Psoas muscle (tissue), 8 donors: Measurements from ENCODE around the gene IFI30. TPM values are rescaled to one million over a fixed set of nuclear protein-coding genes. Genes with fewer than 3 reads are reported as not detected.

Source experiments
- ATAC-seq, 4 donors: fragments of 200-7000 bp; cut with Tn5 transposase; one replicate each; pipeline ENCODE4 v1.9.1; 2020; ENCODE audit warnings: moderate library complexity in 3 of 4, mild to moderate bottlenecking in 2 of 4
- DNase-seq, 2 donors: peaks; one replicate each; pipeline ENCODE4 v3.0.0-alpha.2; 2020
- H3K27ac ChIP-seq: fragments of 200-600 bp; one replicate; pipeline ENCODE4 v1.8.0; 2022
- H3K27me3 ChIP-seq, 3 donors: fragments of 200-600 bp in 1 of 3; one replicate each; pipeline versions ENCODE4 v1.6.1 to v1.8.0; 2013 to 2022; ENCODE audit warnings: low read length in 2 of 3, mild to moderate bottlenecking in 2 of 3, moderate library complexity in 1 of 3; ENCODE audit not compliant: insufficient read depth in 3 of 3
- H3K36me3 ChIP-seq, 2 donors: fragments of 200-600 bp in 1 of 2; one replicate each; pipeline versions ENCODE4 v1.6.1 to v1.8.0; 2013 to 2022; ENCODE audit warnings: low read depth in 1 of 2, mild to moderate bottlenecking in 1 of 2, moderate library complexity in 1 of 2; ENCODE audit not compliant: insufficient read depth in 1 of 2
- H3K4me1 ChIP-seq: fragments of 200-600 bp; one replicate; pipeline ENCODE4 v1.8.0; 2022
- H3K4me3 ChIP-seq: fragments of 200-600 bp; one replicate; pipeline ENCODE4 v1.8.0; 2022; ENCODE audit warnings: mild to moderate bottlenecking
- H3K9me3 ChIP-seq: fragments of 200-600 bp; one replicate; pipeline ENCODE4 v1.8.0; 2022
- WGBS, 3 donors: extraction: QIAGEN DNeasy Blood & Tissue Kit; methylation state at CpG; one replicate each; pipeline versions ENCODE4 v1.1.6 to v1.1.7; 2013; 5-methylcytosine and 5-hydroxymethylcytosine counted together
- intact Hi-C, 2 donors: fragments of 100-400 bp; cut with DNase I; formaldehyde crosslinking; loops; one replicate each; pipeline versions ENCODE4 v1.11.0 to v1.14.2; 2022
- polyA plus RNA-seq, 3 donors: library from polyadenylated mRNA; stranded (reverse); fragments of 200-250 nt; gene quantifications; one replicate each; pipeline ENCODE4 v1.2.3, GENCODE V29; 2013
- total RNA-seq, 4 donors: library from RNA; stranded (reverse); fragmentation: NEBNext Ultra II Directional in 2 of 4; extraction: Animal tissue kit (Norgen Biotek cat#: 25700) in 2 of 4; gene quantifications; one replicate each; pipeline versions ENCODE4 v1.2.1 to v1.2.4, GENCODE V29; 2021 to 2023
- TF ChIP-seq, protein P1 (sequence below): fragments of 200-600 bp; IDR thresholded peaks from one replicate; pipeline ENCODE4 v1.8.0; 2022; ENCODE audit warnings: antibody characterized with exemption
- donor health status: healthy with polysubstance abuse.
- donor health status: DM: no; HTN: no; CAD: no; lungs with moderate emphysema.
- donor health status: Bipolar disorder and iron deficiency.
- donor health status: healthy.
- donor health status: DM: yes; HTN: yes; CAD: no.
- donor health status: DM: no; HTN: no; CAD: no.
- donor health status: DM: no; HTN: no; CAD: no.
- donor health status: DM: yes; HTN: yes; CAD: no.

IFI30 gene
- total and polyA plus RNA-seq, 7 donors: 1.4 to 21.5 (median 10.1) TPM

DNA sequence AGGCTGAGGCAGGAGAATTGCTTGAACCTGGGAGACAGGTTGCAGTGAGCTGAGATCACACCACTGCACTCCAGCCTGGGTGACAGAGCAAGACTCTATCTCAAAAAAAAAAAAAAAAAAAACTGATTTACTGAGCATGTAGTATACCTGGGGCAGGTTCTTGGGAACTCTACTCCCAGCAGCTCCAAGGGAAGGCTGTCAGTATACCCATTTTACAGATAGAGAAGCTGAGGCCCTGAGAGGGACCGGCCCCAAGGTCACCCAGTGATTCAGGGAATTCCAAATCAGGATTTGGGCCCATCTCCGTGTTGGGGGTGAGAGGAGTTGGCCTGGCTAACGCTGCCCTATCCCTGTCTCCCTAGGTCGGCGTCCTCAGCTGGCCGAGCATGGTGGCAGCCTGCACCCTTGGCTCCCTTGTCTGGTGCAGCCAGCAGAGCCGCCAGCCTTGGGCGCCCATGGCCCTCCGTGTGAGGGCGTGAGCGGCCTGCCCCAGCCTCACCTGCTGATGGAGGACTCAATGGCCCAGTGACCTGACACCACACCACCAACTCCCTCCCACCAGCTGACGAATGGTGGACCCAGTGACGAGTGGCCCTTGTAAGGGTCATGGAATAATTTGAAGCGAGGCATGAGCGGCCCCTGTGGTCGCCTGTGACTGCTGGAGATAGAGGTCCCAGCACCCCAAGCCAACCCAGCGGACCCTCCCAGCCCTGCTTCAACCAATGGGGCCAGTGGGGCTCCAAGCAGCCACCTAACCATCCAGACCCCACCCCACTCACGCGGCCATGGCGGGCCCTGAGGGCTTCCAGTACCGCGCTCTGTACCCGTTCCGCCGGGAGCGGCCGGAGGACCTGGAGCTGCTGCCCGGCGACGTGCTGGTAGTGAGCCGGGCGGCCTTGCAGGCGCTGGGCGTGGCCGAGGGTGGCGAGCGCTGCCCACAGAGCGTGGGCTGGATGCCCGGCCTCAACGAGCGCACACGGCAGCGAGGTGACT lies 18.2 kb upstream of the IFI30 start:
- no peaks in the 10 kb centered on the region for H3K9me3 ChIP-seq
- H3K4me3 ChIP-seq: peak overlapping the region; percentile 48
- intact Hi-C loops: loop anchor here in 1 of 2 donors (10.0 kb wide), 1 partner anchor 151 kb away; the partner anchor contains the start of gene ARRDC2
- TF ChIP-seq, protein P1, sequence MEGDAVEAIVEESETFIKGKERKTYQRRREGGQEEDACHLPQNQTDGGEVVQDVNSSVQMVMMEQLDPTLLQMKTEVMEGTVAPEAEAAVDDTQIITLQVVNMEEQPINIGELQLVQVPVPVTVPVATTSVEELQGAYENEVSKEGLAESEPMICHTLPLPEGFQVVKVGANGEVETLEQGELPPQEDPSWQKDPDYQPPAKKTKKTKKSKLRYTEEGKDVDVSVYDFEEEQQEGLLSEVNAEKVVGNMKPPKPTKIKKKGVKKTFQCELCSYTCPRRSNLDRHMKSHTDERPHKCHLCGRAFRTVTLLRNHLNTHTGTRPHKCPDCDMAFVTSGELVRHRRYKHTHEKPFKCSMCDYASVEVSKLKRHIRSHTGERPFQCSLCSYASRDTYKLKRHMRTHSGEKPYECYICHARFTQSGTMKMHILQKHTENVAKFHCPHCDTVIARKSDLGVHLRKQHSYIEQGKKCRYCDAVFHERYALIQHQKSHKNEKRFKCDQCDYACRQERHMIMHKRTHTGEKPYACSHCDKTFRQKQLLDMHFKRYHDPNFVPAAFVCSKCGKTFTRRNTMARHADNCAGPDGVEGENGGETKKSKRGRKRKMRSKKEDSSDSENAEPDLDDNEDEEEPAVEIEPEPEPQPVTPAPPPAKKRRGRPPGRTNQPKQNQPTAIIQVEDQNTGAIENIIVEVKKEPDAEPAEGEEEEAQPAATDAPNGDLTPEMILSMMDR: no peak
- H3K36me3 ChIP-seq: peaks cover 0 to 6% of the 10 kb centered on the region in 2 donors
- peak overlapping the region; percentile 83 for H3K27ac ChIP-seq
- ATAC-seq: no peak
- 82 to 87% (median 82%) methylated on average over 39 to 43 of the region's 43 CpGs for WGBS, 3 donors
- H3K4me1 ChIP-seq: peaks cover 55% of the 10 kb centered on the region
- DNase-seq: no peak
- H3K27me3 ChIP-seq: no peaks in the 10 kb centered on the region

DNA sequence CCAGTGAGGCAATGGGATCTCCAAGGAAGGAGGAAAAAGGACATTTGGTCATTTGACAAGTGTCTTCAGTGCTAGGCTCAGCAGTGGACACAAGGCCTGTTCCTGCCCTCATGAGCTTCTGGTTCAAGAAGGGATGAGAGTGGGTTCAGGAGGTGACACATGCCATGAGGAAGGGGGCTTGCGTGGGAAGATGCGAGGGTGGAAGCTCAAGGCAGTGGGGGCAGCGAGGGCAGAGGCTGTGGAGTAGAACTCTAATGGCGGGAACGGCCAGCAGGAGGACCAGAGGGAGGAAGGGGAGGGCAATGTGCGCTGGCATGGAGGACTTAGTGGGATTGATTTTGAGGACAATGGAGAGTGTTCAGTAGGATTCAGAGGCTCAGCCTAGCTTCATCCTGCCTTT lies 17.3 kb upstream of the IFI30 start:
- peak overlapping the region; percentile 48 for H3K4me3 ChIP-seq

DNA sequence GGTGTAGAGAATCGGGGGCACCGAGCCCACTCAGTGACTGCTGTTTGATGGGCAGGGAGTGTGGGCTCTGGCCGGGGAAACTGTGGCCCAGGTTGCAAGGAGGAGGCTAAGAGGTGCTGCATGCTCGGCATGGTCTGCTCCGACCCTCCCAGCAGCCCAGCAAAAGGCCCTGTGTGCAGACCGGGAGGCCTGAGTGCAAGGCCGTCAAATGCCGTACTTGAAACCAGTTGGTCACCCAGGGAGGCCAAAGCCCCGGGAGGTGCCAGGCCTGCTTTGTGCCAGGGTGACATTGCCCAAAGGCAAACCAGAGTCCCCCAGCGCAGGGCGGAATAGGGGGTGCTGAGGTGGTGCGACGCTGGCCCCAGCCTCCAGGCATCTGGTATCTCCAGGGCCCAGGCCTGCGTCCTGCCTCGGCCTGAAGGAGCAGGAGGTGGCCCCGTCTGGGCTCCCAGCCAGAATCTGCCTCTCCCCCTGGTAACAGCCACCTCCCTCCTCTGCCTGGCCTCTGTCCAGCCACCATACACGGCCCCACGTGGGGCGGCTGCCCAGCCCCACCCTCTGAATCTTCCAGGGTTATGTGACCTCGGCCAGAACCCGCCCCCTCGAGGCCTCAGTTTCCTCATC lies 16.7 kb upstream of the IFI30 start:
- peak; percentile 79 to 91 for DNase-seq
- peak overlapping the region; percentile 83 for H3K27ac ChIP-seq
- H3K4me3 ChIP-seq: peak overlapping the region; percentile 48
- TF ChIP-seq, protein P1: no peak
- WGBS, 3 donors: 12 to 19% (median 18%) methylated on average over 20 to 22 of the region's 22 CpGs
- peak in 2 of 4 donors; percentile 10 to 51 for ATAC-seq
- intact Hi-C loops: loop anchor here in 1 of 2 donors (10.0 kb wide), 1 partner anchor 152 kb away; the partner anchor contains the start of gene ARRDC2
- H3K36me3 ChIP-seq: peaks cover 0 to 9% of the 10 kb centered on the region in 2 donors
- peaks cover 55% of the 10 kb centered on the region for H3K4me1 ChIP-seq
- H3K27me3 ChIP-seq: no peaks in the 10 kb centered on the region
- no peaks in the 10 kb centered on the region for H3K9me3 ChIP-seq

More for the DNA sequence above, 17.3 kb upstream of the IFI30 start:
- WGBS, 3 donors: 86 to 96% (median 89%) methylated on average over 5 of the region's 6 CpGs
- TF ChIP-seq, protein P1: no peak
- no peaks in the 10 kb centered on the region for H3K9me3 ChIP-seq
- H3K27ac ChIP-seq: peak overlapping the region; percentile 83
- H3K27me3 ChIP-seq: no peaks in the 10 kb centered on the region
- peaks cover 0 to 6% of the 10 kb centered on the region in 2 donors for H3K36me3 ChIP-seq
- intact Hi-C loops: loop anchor here in 1 of 2 donors (10.0 kb wide), 1 partner anchor 151 kb away; the partner anchor contains the start of gene ARRDC2
- DNase-seq: no peak
- peaks cover 55% of the 10 kb centered on the region for H3K4me1 ChIP-seq
- no peak for ATAC-seq

DNA sequence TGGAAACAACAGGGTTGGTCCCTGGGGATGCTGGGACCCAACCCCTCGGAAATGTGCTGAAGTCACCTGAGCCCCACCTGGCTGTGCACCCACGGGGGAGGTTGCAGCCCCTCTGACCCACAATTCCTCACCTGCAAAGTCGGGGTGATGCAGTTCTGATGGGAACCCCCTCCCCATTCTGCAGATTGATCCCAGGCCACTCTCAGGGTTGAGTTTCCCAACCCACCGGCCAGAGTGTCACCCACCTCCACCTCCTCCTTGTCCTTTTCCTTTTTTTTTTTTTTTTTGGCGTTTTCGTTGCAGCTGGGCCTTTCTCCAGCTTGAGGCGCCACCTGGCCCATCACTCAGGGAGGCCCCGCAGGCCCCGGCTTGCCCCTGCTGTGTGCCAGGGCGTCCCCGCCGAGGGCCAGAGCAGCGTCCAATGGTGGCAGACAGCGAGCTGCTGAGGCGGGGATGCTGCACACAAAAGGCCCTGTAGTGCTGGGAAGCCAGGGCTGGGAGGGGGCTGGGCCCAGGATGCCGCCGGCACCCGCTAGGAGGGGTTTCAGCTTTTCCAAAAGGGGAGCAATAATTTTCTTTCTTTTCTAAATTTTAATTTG lies 16.0 kb upstream of the IFI30 start:
- H3K9me3 ChIP-seq: no peaks in the 10 kb centered on the region
- ATAC-seq (peak in 1 of 4 donors; percentile 53), DNase-seq (peak in 1 of 2 donors; percentile 40)
- peak overlapping the region; percentile 48 for H3K4me3 ChIP-seq
- H3K27ac ChIP-seq: peak overlapping the region; percentile 83
- peaks cover 0 to 15% of the 10 kb centered on the region in 2 donors for H3K36me3 ChIP-seq
- TF ChIP-seq, protein P1: no peak
- intact Hi-C loops: loop anchor here in 1 of 2 donors (10.0 kb wide), 1 partner anchor 153 kb away; the partner anchor contains the start of gene ARRDC2
- peaks cover 52% of the 10 kb centered on the region for H3K4me1 ChIP-seq
- 21 to 35% (median 29%) methylated on average over 15 to 18 of the region's 18 CpGs for WGBS, 3 donors
- H3K27me3 ChIP-seq: no peaks in the 10 kb centered on the region
